Adipose tissue (tissue), 3 donors: Measurements from ENCODE around the gene PSMB1. TPM values are rescaled to one million over a fixed set of nuclear protein-coding genes. Genes with fewer than 3 reads are reported as not detected.
A peak's percentile ranks its signal among the peaks of the same experiment; 100 is the strongest.

ENCODE experiments used
- H3K27ac ChIP-seq: one replicate; pipeline ENCODE4 v1.5.1; 2013; ENCODE audit warnings: low read depth, low read length
- WGBS, 3 donors: extraction: QIAGEN DNeasy Blood & Tissue Kit; methylation state at CpG; one replicate each; pipeline ENCODE4 v1.1.7; 2013; 5-methylcytosine and 5-hydroxymethylcytosine counted together
- polyA plus RNA-seq, 3 donors: library from polyadenylated mRNA; stranded (reverse); fragments of 200-250 nt; gene quantifications; one replicate each; pipeline ENCODE4 v1.2.3, GENCODE V29; 2013
- donor health status: healthy with polysubstance abuse.
- donor health status: Bipolar disorder and iron deficiency.
- donor health status: healthy.

Gene PSMB1
- 100 to 1,000 TPM; 135 to 274 (median 239) TPM for polyA plus RNA-seq

DNA sequence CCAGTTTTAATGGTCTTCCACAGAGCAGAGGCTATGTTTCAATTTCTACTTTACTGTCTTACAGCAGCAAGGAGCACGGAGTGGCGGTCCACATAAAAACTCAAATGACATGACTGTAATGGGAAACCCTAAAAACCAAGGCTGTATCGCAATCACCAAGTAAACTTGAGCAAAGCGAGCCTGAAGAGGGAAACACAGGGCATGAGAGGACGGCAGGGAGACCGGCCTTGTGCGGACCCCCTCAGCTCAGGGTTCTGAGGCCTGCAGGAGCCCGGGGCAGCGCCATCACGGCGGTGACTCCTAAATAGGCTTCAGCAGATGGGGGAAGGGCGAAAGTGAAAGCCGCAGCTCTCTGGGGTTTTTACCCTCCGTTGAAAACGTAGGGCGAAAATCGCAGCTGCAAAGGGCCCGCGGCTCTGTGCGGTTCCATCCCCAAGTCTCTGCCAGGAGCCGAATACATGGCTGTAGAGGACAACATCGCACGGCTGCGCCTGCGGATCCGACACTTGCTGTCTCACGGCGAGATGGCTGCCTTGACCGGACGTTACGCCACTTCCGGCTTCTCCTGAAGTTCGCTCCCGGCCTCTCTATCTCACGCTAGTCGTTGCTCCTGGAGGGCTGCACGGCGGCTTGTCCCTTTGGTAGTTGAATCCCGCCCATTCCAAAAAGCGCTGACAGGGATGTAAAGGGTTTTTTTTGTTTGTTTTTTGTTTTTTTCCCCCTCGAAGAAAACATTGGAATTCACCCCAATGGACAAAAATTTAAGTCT lies at the start of gene PSMB1:
Gene PSMB1, minus strand, starts transcription at position 543 of the 769 bp plus-strand sequence. Its CDS starts 65 bp downstream, at position 478.
- WGBS, 3 donors = 0% methylated on average over 41 of the region's 41 CpGs
- H3K27ac ChIP-seq = peak within 1 kb of the TSS; percentile 90

GRCh38 chr6:170597278-170597677 lies 44.2 kb upstream of the PSMB1 start:
- no peak overlapping the region for H3K27ac ChIP-seq

DNA sequence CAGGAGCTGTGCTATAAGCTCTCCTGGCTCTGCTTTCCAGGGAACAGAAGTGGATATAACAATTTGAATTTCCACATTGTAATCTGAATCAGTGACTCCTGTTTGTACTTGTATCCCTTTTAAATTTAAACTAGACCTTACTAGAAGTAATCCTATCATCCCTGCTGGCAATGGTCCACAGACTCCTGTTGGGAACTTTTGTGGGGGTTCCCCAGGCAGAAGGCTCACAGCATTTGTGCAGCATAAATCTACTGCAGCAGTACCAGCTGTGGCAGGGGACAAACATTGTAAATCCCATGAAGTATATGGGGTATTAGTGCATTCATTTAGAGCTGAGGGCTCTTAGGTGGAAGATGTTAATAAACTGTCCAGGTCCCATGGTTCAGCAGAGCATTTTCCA lies 43.3 kb upstream of the PSMB1 start:
- H3K27ac ChIP-seq = no peak overlapping the region

DNA sequence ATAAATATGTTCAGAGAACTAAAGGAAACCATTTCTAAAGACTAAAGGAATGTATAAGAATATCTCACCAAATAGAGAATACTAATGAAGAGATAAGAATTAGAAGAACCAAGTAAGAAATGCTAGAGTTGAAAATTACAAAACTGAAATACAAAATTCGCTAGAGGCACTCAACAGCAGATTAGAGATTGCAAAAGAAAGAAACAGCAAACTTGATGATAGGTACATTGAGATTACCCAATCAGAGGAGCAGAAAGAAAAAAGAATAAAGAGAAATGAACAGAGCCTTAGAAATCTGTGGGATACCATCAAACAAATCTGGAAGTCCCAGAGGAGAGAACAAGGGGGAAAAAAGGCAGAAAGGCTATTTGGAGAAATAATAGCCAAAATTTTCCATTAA lies 37.6 kb upstream of the PSMB1 start:
- H3K27ac ChIP-seq = no peak overlapping the region
- 69 to 83% (median 78%) methylated on average over 1 of the region's 1 CpG for WGBS, 3 donors

DNA sequence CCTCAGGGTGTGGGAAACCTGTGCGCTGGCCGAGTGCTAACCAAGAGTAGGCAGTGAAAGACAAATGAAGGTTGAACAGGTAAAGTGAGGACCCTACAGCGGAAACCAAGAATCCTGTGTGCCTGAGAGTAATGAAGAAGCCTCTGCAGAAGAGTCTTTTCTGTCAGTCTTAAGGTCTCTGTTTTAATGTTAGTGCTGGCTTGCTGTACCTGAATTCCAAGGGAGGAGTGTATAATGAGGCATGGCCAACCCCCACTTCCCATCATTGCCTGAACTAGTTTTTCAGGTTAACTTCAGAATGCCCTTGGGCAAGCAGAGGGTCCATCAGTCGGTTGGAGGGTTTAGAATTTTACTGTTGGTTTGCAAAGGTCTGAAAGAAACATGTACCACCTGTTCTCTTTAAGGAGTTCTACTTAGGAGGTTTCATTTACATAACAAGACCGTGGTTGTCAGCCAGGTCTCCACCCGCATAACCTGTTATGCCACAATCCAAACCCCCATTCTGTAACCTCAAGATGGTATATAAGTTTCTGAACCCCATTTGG lies 31.9 kb upstream of the PSMB1 start:
- 2 to 10% (median 9%) methylated on average over 6 of the region's 6 CpGs for WGBS, 3 donors
- H3K27ac ChIP-seq = peak overlapping the region; percentile 59

GRCh38 chr6:170584181-170584953 lies 31.3 kb upstream of the PSMB1 start, which contains the start of gene PDCD2:
PDCD2 (minus strand) TSS chr6:170584637; CDS start chr6:170584581, 56 bp downstream.
- 0 to 1% (median 0%) methylated on average over 72 to 81 of the region's 81 CpGs for WGBS, 3 donors
- H3K27ac ChIP-seq = peak within 1 kb of the TSS; percentile 59

GRCh38 chr6:170583756-170584180 lies 30.7 kb upstream of the PSMB1 start:
- 1% methylated on average over 12 of the region's 12 CpGs for WGBS, 3 donors
- no peak overlapping the region for H3K27ac ChIP-seq

DNA sequence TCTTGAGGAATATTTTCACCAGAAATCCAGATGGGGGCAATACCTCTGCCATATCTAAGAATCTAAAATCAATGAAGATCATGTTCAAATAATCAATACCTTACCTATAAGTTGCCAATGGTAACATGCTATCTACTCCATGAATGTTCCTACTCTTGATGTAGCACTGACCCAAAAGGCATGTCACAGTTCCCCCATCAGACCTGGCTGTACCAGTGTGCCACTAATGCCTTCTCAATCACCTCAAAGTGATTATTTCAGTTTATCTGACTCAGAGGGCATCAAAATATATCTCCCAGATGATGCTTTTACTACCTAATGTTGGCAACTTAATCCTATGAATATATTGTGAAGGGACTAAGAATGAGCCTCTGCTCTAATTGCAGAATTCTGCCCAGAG lies 25.8 kb upstream of the PSMB1 start:
- no peak overlapping the region for H3K27ac ChIP-seq

GRCh38 chr6:170575250-170575649 lies 22.1 kb upstream of the PSMB1 start:
- 82 to 95% (median 85%) methylated on average over 1 of the region's 1 CpG for WGBS, 3 donors
- H3K27ac ChIP-seq = no peak overlapping the region

- WGBS, 3 donors = 58 to 80% (median 60%) methylated on average over 2 of the region's 2 CpGs
- H3K27ac ChIP-seq = no peak overlapping the region
These were observed 19.8 kb upstream of the PSMB1 start for GRCh38 chr6:170572704-170573466.

DNA sequence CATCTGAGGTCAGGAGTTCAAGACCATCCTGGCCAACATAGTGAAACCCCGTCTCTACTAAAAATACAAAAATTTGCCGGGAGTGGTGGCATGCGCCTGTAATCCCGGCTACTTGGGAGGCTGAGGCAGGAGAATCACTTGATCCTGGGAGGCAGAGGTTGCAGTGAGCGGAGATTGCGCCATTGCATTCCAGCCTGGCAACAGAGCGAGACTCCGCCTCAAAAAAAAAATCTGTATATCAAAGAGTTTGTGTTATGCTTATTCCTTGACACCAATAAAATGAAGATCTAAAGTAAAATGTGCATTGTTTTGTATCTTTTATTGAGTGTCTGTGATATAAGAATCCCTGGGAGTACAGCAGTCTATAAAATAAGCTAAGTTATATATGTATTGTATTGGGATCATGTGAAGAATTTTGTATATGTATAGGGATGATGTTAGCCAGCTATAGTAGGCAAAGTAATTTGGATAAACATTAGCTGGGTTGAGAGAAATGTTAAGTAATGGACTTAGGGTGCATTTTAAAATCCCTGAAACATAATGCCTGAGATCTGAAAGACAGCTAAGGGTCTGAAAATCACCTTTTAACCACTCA lies 11.9 kb upstream of the PSMB1 start:
- H3K27ac ChIP-seq = no peak overlapping the region
- 97 to 98% (median 98%) methylated on average over 7 to 8 of the region's 8 CpGs for WGBS, 3 donors

GRCh38 chr6:170561555-170561954 lies 8.4 kb upstream of the PSMB1 start:
- no peak overlapping the region for H3K27ac ChIP-seq
- 74 to 93% (median 88%) methylated on average over 4 of the region's 4 CpGs for WGBS, 3 donors

DNA sequence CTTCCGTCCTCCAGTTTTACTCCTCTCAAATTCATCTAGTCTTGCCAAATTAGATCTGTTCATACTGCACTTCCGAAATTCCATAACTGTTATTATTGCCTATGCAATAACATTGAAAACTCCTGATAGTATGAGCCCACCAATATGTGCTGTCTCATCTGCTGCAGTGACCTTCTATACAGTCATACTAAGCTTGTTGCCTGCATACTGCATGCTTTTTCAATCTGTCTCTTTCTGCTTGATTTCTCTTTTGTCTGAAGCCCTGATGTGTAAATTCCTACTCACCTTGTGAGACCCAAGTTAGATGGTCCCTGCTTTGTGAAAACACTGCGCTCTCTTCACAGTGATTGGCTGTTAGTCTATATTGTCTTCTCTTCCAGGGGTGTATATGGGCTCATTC lies 2.2 kb upstream of the PSMB1 start:
- no peak overlapping the region for H3K27ac ChIP-seq
- WGBS, 3 donors = 43 to 54% (median 45%) methylated on average over 3 of the region's 3 CpGs

- peak overlapping the region; percentile 77 for H3K27ac ChIP-seq
- WGBS, 3 donors = 1 to 2% (median 2%) methylated on average over 7 of the region's 7 CpGs
These were observed 1.7 kb upstream of the PSMB1 start for GRCh38 chr6:170554796-170555137.

- peak within 1 kb of the TSS; percentile 90 for H3K27ac ChIP-seq
- 0% methylated on average over 50 to 51 of the region's 51 CpGs for WGBS, 3 donors
These were observed 1.1 kb upstream of the PSMB1 start, which contains the start of gene TBP for GRCh38 chr6:170554013-170554795. TBP (plus strand) TSS chr6:170554369; CDS start chr6:170557030, 2,661 bp downstream.

DNA sequence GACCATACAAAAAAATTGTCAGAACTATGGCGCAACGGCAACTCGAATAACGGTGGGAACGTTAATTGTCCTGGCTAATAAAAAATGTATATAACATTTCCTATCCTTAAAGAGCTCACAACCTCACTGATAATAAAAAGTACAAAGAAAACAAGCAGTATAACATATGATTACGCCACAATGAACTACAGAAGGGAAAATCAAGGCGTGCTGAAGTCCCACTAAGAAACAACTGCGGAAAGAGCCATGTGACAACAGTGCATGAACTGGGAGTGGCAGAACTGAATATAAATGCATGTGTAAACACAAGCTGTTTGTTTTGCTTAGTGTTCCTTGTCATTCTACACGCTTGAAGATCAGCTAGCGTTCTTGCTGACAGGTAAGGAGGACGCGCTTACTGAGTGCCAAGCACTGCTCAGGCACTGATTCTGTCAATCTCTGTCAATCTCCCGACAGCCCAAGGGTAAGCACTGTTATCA lies 466 bp upstream of the PSMB1 start:
- H3K27ac ChIP-seq = peak overlapping the region; percentile 90
- WGBS, 3 donors = 0% methylated on average over 13 of the region's 13 CpGs

- 26 to 38% (median 33%) methylated on average over 2 of the region's 2 CpGs for WGBS, 3 donors
- H3K27ac ChIP-seq = no peak overlapping the region
These were observed 7.7 kb downstream of the PSMB1 start for GRCh38 chr6:170545405-170545804.
